HTERT RPE-1 (cell line): Measurements from ENCODE around the gene HINT2.

Experiments used
- in situ Hi-C: fragments of 300-500 bp; cut with MboI; formaldehyde crosslinking; loops from 4 replicates; pipeline ENCODE4 v1.14.3; 2020; ENCODE audit warnings: low sequenced_read_pairs

The HINT2 gene

DNA sequence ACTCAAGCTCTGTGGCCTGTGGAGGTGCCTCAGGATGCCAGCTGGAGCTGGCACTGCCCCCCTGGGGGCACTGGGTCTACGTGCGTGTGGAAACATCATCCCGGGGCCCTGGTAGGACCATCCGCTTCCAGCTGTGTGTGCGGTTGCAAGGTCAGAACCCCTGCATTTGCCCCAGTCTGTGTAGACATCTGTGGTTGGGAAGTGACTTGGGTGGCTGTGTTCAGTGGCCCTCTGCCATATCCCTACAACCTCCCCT lies 26.7 kb upstream of the HINT2 start:
- in situ Hi-C loops: no loop called here

DNA sequence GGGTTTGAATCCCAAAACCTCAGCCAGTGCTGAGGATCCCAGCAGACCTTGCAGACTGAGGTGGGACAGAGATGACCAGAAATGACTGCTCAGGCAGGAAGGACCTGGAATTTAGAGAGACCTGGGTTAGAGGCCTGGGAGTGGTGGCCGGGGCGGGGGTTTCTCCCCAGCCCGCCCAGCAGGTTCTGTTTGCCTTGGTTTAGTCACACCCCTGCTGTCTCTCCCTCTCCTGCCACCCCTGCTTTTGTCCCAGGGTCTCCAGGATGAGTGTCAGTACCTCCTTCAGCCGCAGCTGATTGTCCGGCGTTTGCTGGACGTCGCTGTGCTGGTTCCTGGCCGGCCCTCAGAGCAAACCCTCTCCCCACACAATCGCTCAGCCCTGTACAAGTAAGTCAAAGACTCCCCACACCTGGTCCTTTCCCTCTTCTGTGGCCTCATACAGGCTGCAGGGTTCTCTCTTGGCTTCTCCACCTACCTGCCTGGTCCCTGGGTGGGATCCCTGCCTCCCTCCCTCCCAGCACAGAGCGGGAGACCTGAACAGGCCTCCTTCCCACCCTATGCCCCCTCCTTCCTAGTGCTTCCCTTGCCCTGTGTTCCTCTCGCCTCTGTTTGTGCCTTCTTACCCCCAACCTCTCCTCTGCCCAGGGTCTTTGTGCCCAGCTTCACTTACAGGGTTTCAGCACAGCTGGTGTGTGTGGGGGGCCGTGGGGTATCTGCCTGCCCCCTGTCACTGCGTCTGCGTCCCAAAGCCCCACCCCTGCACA lies 26.2 kb upstream of the HINT2 start:
- in situ Hi-C loops: no loop called here

DNA sequence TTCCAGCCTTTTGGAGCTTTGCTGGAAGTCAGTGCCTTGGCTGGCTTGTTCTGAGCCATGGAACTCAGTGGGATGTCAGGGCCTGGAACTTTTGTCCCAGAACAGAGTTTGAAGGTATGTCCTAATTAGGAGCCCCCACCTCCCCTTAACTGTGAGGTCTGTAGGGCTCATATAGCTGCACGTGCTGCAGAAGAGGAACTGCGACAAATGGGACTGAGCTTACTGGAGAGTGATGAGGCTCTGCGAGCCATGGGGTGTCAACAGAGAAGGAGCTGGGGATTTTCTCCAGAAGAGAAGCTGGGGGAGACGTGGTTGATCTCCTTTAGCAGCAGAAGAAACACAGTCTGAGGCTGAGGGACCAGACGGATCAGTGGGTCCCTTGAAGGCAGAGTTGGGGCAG lies 25.1 kb upstream of the HINT2 start:
- in situ Hi-C loops: no loop called here

DNA sequence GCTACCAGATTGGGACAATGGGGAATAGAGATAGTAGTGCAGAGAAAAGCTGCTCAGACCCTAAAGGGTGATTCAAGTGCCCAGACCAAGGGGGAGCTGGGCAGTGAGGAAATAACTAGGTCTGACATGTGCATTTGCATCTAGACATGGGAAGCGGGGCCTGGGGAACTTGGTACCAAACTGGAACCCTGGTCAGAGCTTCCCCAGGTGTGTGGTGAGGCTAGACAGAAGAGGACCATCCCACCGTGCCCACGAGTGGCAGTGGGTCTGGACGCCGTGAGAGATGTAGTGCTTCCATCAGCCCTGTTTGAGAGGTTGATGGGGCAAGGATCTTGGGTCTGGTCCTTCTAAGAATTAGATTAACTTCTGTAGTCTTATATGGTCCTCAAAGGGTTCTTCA lies 21.8 kb upstream of the HINT2 start:
- in situ Hi-C loops: no loop called here

DNA sequence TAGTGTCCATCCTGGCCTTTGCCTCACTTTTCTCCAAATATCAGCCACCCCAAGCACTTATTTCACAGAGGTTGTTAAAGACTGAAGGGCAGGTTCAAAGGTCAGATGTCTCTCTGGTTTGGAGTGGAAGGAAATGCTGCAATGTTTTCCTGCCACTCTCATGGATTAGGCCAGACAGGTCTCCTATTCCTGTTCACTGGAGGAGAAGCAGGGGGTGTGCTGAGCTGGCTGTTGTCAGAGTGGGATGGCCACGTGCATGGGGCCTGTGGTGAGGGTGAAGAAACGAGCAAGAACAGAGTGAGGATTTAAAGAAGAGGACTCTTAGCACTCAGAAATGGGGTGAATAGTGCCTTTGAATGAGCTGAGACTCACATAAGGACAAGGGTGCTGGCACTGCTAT lies 20.9 kb upstream of the HINT2 start:
- in situ Hi-C loops: no loop called here

DNA sequence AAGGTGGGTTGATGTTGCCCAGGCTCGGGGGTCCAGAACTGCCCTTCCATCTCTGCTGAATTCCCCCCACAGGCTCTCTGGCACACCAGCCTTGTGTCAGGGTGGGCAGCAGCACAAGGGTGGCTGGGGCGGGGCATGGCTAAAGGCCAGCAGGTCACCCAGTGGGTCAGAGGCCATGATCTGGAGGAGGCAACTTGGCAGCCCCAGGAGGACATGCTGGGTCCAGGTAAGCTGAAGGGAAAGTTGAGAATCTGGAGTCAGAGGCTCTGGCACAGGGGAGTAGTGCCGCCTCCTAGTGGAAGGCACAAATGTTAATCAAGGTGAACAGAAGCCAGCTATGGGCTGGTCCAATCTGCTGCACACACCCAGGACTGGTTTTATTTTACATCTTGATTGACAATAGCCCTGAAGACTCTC lies 20.4 kb upstream of the HINT2 start:
- in situ Hi-C loops: no loop called here

DNA sequence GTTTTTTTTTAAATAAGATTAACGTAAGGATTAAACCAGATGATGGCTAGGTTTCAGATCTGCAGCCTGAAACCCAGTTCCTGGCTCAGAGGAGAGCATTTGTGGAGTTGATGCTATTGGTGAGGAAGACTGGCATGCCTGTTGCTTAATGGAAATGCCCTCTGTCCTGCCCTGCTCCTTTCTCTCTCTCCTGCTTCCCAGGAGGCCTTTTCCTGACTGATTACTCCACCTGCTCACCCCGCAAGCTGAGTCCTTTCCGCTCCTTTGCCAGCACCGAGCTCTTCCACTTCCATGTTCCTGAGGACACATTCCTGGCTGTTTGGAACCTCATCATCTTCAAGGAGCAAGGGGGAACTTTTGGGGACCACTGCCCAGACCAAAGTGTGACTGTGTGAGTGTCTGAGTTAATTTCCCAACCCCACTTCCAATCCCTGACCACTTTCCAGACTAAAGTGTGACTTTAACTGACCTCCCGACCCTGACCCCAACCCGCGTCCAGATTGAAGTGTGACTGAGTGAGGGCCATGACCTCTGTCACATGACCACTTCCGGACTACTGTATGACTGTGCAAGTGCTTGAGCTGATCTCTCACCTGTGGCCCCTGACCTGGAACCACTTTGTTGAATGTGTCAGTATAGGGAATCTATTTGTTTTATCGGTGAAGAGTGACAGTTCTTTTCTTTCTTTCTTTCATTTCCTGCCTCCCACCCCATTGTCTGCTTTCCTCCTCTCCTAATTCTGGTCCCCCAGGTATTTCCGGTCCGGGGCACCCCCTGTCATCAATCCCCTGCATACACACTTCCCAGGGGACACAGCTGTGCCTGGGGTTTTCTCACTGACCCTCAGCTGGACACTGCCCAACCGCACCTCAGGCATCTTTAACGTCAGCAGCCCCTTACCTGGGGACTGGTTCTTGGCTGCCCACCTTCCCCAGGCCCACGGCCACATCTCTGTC lies 19.7 kb upstream of the HINT2 start:
- in situ Hi-C loops: no loop called here

DNA sequence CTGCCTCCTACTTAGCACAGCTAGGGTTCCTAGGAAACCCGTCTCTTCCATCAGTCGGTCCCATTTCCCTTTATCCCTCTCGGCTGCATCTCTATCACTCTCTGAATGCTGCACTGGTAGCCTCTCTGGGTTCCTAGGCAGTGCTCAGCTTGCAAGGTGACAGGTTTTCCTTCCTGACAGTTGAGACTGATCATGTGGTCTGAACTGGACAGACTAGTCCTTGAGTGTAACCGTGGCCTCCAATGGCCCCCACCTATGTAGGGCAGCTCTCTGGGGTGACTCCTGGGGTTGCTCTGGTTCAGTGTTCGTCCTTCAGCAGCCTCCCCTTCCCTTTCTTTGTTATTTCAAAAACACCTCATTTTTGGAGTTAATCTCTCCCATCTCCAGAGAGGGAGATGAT lies 18.0 kb upstream of the HINT2 start:
- in situ Hi-C loops: no loop called here

DNA sequence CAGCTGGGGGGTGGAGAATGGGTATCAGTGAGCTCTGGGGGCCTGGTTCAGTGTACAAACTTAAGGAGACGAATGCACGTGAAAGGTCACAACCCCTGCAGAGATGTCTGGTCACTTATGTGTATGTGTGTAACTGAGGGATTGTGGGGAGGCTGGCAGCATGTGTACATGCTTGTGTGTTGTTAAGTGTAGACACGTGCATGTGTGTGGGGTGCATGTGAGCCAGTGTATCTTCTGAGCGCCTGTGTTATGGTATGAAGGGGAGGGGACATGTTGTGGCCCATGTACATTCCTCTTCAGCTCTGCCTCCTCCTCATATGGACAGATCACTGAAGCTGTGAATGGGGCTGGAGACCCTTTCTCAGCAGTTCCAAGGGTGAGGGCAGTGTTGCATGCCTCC lies 16.2 kb upstream of the HINT2 start:
- in situ Hi-C loops: no loop called here

DNA sequence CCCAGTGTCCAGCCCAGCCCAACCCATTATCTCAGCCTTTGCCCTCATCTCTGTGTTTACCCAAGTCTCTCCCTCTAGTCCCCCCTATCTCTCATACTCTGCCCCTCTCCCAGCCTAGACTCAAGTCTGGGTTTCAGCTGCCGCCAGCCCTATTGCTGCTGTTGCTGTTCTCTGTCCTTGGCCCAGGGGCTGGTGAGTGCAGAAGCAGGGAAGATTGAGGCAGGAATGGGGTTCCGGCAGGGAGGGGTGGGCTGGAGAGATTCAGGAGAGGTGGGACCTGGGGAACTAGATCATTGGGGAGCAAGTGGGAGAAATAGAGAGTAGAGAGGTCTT lies 14.9 kb upstream of the HINT2 start:
- in situ Hi-C loops: no loop called here

DNA sequence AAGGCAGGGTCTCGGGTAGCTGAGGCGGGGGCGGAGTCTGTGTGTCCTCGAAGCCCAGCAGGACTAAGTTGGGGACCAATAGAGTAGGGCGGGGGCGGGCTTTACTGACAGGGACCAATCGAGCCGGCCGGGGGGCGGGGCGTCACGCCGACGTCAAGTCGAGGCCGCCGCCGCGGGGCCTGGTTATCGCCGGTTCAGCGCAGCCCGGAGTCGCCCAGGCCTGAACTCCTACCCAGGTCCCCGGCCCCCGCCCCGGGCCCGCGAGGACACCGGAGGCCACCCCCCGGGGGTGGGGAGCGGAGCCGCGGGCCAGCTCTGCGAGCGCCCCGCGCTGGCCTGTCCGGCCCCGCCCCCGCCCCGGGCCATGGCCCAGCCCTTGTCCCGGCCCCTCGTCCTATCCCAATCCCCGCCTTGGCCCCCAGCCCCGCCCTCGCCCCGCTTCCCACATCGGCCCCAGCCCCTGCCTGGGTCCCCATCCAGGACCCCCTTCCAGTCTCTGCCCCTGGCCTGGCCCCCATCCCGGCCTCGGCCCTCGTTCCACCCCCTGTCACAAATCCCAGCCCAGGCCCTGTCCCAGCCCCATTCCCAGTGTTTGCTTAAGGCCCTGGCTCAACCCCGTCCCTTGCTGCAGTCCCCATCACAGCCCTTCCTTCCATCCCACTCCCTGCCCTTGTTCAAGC lies 14.4 kb upstream of the HINT2 start, which contains the start of gene TMEM8B:
Gene TMEM8B, plus strand, starts transcription at position 145 of the 680 bp plus-strand sequence. Its CDS starts 220 bp downstream, at position 365.
- in situ Hi-C loops: no loop called here

DNA sequence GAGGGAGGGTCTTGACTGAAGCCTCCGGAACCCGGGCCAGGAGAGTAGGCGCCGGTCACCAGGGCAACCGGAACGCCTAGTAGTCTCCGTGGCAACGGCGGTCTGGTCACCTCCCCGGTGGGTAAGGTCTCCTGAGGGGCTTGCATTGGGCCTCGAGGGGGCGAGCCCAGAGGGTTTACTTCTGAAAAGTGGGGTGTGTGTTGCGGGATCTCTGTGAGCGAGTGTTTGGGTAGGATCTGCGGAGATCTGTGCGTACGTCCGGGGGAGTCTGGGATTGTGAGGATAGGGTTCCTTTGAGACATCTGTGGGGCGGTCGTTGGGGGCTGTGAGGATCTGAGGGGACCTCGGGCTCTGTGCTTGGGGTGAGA lies 13.9 kb upstream of the HINT2 start, which contains the start of gene FAM221B:
Gene FAM221B, minus strand, starts transcription at position 17 of the 368 bp plus-strand sequence. CDS start 2,571 bp downstream, outside the sequence.
- in situ Hi-C loops: no loop called here

DNA sequence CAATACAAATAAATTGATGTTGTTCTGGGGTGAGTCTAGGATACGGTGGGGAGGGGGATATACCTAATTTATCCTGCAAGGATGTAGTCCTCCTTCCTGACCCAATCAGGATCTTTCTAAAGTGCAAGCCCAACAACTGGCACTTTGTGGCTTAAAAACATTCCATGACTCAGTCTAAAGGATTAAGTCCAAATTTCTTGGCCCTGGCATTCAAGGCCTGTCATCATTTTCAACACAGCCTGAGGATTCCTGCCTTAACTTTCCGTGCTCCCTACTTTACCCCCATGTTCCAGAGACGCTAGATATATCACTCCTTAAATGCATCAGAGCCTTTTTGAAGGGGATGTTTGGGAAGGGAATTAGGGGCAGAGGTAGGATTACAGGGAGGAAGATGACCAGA lies 12.6 kb upstream of the HINT2 start:
- in situ Hi-C loops: no loop called here

DNA sequence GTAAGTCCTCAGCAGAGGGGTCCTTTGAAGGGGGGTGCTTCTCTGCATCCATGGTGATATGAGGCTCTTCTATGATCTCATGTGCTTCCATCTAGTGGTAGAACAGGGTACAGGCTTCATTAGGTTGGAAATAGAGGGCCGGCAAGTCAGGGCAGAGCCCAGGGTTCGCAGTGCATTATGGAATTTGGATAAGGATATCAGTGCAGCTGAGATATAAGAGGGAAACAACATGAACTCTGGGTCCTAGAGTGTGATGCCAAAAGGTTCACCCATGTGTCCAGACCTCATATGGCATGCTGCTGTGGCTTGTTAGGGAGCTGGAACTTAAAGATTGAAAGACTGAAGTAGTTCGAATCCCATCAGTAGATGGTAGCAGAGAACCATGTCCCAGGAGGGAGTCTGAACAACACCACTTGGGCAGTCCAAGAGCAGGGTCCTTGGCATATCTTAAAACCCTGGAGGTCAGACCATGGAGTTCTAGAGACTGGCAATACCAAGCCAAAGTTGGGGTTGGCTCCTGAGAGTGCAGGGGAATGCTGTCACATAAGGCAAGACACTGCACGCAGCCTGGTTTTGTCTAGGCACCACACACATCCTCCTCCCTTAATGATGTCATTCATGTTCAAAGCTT lies 11.3 kb upstream of the HINT2 start:
- in situ Hi-C loops: no loop called here

DNA sequence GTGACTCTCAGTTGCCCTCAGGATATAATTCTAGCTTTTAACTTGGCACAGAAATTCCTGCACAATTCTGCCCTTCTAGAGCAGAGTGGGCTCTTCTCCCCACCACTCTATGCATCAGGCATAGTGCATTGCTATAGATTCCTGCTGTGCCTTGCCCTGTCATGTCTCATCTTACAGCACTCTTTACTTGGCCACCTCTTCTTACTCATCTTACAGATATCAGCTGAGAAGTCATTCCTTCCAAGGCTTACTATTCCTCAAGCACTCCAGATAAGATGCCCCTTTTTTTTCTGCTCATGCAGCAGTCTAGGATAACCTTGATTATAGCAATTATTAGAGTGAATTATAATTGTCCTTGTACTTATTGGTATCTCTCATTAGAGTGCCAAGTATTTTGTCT lies 8.1 kb upstream of the HINT2 start:
- in situ Hi-C loops: no loop called here

DNA sequence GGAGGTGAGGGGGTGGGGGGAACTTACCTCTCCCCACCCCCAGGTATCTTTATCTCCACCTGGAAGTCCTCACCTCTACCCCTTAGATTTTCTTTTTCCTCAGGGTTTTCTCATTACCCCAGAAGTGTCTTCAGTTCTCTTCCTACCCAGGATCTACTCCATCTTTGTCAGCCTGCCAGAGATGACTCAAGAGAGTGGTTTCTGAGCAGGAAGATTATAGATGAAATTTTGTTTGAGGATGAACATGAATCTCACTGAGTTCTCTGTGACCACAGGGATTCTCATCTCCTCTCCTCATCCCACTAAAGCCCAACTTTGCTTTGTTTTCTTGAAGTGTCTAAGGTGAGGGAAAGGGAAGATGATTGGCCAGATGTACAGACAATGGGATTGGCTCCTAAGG lies 5.2 kb upstream of the HINT2 start:
- in situ Hi-C loops: no loop called here

DNA sequence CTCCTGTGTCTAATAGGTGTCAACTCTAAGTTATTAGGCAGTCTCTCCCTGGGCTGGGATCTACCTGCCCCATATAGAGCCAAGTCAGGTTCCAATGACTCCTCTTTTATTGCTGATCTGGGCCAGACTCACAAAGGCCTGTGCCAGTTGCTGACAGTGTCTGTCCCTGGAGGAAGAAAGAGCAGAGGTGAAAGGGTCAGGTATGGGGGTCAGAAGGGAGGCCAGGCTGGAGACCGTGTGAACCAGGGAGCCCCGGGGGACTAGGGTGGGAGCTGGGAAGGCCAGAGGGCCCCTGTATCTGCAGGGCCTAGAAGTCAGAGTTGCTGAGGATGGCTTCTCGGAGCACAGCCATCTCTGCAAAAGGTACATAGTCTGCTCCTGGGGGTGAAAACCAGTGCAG lies 3.5 kb upstream of the HINT2 start:
- in situ Hi-C loops: no loop called here

DNA sequence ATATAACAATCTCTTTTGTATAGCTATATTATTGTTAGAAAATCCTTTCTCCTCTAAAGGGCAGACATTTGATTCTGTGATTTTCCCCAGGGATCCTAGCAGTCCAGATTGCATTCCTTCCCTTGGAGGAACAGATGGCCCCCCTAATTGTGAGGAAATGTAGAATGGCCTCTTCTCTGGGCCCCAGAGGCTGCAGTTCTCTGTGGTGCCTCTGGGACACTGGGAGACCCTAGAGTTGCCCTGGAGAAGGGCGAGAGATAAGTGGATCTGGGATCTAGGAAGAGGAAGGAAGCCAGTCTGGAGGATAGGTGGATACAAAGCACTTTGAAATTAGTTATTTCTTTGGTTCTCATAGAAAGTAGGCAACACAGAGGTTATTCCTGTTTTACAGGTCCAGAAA lies 1.9 kb upstream of the HINT2 start:
- in situ Hi-C loops: no loop called here

DNA sequence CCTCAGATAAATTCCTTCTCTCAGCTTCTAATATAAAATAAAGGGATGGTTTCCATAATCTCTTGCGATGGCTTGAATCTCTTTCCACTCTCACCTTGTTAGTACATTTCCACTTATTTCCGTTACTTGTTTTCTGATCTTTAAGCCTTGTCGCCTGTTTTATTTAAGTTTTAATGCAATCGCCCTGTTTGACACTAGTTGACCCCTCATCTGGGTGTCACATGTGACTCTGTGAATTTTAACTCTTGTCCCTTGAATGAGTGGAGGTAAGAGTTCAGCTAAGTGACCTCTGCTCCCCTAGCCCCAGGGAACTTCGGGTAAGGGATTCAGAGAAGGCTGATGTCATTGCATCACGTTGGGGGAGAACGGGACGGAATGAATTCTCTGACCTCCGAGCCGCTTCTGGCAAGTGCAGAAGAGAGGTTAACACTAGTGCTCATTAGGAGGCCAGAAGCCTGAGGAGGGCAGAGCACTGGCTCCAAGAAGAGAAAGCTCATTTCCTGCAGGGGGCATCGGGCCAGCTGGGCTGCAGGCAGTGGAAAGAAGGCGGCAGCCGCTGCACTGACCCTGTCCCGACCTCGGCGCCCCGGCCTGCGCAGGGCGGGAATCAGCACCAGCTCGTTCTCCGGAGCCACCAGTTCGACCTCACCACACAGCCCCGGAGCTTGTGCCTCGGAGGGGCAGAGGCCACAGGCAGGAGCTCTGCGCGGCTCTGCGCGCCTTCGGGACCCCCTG lies 569 bp downstream of the HINT2 start:
- in situ Hi-C loops: no loop called here

DNA sequence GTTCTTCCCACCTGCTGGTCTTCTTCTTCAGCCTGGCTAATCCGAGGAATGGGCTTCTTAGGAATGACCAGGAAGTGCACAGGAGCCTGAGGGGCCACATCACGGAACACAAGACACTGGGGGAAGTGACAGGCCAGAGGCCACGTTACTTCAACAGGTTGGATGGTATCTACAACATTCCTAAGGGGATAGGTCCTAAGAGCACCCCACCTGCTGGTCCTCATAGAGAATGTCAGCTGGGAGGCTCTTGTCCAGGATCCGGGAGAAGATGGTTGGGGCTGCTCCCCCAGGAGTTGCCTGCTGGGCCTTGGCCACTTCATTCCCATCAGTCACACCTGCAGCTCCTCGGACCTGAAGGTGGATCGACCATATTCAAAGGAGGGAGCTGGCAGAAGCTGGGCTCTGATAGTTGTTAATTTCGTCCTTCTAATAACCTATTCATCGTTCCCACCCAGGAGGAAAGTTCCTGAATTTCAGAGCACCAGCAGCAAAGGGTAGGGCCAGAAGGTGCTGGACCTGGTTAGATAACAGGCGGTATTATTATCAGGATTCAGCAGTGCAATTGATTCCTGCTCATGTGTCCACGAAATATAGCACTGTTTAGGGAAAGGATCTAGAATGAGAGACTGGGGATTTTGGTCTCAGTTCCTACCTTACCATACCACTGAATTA lies 1.3 kb downstream of the HINT2 start:
- in situ Hi-C loops: no loop called here
